Osteocyte (in vitro differentiated cells): ENCODE results near the gene ANKRD55. TPM values are rescaled to one million over a fixed set of nuclear protein-coding genes. Genes with fewer than 3 reads are reported as not detected.

ENCODE experiments used
- DNase-seq: peaks from one replicate; pipeline ENCODE4 v3.0.0; 2021; ENCODE audit warnings: mixed read lengths; ENCODE audit not compliant: unreplicated experiment; ENCODE audit errors: extremely low spot score
- H3K27ac Mint-ChIP-seq: one replicate; pipeline ENCODE4 v1.8.0; 2021; ENCODE audit warnings: mild to moderate bottlenecking, mixed read lengths; ENCODE audit not compliant: unreplicated experiment
- H3K27me3 Mint-ChIP-seq: one replicate; pipeline ENCODE4 v1.8.0; 2021; ENCODE audit warnings: mixed read lengths; ENCODE audit not compliant: unreplicated experiment
- H3K36me3 Mint-ChIP-seq: one replicate; pipeline ENCODE4 v1.8.0; 2021; ENCODE audit warnings: mixed read lengths; ENCODE audit not compliant: unreplicated experiment
- H3K4me1 Mint-ChIP-seq: one replicate; pipeline ENCODE4 v1.8.0; 2021; ENCODE audit warnings: mixed read lengths; ENCODE audit not compliant: unreplicated experiment
- H3K4me3 Mint-ChIP-seq: one replicate; pipeline ENCODE4 v1.8.0; 2021; ENCODE audit warnings: mild to moderate bottlenecking, moderate library complexity, mixed read lengths; ENCODE audit not compliant: unreplicated experiment
- H3K9me3 Mint-ChIP-seq: one replicate; pipeline ENCODE4 v1.8.0; 2021; ENCODE audit warnings: mixed read lengths; ENCODE audit not compliant: unreplicated experiment
- total RNA-seq: library from RNA; stranded (reverse); gene quantifications from 2 replicates; pipeline ENCODE4 v1.2.1, GENCODE V29; 2021
- TF ChIP-seq, protein P1 (sequence below): fragments of 200-600 bp; sonication (generic); IDR thresholded peaks from 2 replicates; pipeline ENCODE4 v1.5.0; 2021; ENCODE audit warnings: antibody characterized with exemption, mild to moderate bottlenecking, moderate library complexity

Gene ANKRD55
- total RNA-seq, 1 donor from 2014 or later: not detected

- Mint-ChIP-seq H3K4me3 (no peak overlapping the region), H3K27me3 (no peaks in the 10 kb centered on the region), H3K27ac (no peak overlapping the region), H3K4me1 (peaks cover 42% of the 10 kb centered on the region), H3K9me3 (no peaks in the 10 kb centered on the region), H3K36me3 (no peaks in the 10 kb centered on the region)
- TF ChIP-seq, protein P1, sequence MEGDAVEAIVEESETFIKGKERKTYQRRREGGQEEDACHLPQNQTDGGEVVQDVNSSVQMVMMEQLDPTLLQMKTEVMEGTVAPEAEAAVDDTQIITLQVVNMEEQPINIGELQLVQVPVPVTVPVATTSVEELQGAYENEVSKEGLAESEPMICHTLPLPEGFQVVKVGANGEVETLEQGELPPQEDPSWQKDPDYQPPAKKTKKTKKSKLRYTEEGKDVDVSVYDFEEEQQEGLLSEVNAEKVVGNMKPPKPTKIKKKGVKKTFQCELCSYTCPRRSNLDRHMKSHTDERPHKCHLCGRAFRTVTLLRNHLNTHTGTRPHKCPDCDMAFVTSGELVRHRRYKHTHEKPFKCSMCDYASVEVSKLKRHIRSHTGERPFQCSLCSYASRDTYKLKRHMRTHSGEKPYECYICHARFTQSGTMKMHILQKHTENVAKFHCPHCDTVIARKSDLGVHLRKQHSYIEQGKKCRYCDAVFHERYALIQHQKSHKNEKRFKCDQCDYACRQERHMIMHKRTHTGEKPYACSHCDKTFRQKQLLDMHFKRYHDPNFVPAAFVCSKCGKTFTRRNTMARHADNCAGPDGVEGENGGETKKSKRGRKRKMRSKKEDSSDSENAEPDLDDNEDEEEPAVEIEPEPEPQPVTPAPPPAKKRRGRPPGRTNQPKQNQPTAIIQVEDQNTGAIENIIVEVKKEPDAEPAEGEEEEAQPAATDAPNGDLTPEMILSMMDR: no peak
- DNase-seq: no peak
Observed at GRCh38 chr5:56147659-56148230, 85.4 kb downstream of the ANKRD55 start.

- Mint-ChIP-seq H3K4me1 (peaks cover 36% of the 10 kb centered on the region), H3K4me3 (no peak overlapping the region), H3K36me3 (no peaks in the 10 kb centered on the region), H3K27me3 (no peaks in the 10 kb centered on the region), H3K27ac (no peak overlapping the region), H3K9me3 (no peaks in the 10 kb centered on the region)
- no peak for DNase-seq
- TF ChIP-seq, protein P1: no peak
Observed at GRCh38 chr5:56147106-56147505, 86.0 kb downstream of the ANKRD55 start.

DNA sequence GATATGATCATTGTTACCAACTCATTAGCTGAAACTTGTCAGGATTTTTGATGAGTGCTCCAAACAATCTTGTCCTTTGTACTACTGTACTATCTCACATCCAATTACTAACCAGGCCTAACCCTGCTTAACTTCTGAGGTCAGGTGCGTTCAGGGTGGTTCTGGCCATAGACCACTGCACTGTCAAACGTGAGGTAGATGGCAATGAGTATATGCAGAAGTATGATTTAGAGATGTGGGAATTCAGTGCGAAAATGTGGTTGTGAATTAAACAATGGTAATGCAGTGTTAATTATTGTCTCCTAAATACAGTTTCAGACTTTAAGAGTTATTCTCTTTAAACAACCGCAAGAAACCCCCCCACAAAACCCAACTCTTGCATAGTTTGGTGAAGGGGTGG is 86.5 kb downstream of the ANKRD55 start:
- Mint-ChIP-seq H3K9me3 (no peaks in the 10 kb centered on the region), H3K27me3 (no peaks in the 10 kb centered on the region), H3K4me3 (no peak overlapping the region), H3K27ac (no peak overlapping the region), H3K4me1 (peaks cover 32% of the 10 kb centered on the region), H3K36me3 (no peaks in the 10 kb centered on the region)
- TF ChIP-seq, protein P1: no peak
- no peak for DNase-seq

DNA sequence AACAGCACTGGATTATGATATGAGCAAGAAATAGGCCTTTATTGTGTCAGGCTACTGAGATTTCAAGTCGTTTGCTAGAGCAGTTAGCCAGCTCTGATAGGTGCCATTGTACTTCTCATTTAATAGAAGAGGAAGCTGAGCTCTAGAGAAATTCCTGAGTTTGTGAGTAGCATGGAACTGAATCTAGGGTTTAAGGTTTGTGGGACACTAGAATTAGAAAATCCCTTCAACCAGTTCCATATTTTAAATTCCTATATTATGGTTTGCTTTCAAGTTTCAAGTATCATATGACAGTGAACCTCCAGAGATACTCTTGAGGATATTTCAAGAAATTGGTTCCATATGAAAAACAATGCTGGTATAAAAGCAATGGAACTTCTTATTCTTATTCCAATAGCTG is 87.6 kb downstream of the ANKRD55 start:
- TF ChIP-seq, protein P1: no peak
- no peaks in the 10 kb centered on the region for H3K27me3 Mint-ChIP-seq
- H3K36me3 Mint-ChIP-seq: no peaks in the 10 kb centered on the region
- no peak overlapping the region for H3K27ac Mint-ChIP-seq
- H3K4me1 Mint-ChIP-seq: peaks cover 32% of the 10 kb centered on the region
- H3K9me3 Mint-ChIP-seq: no peaks in the 10 kb centered on the region
- no peak overlapping the region for H3K4me3 Mint-ChIP-seq
- no peak for DNase-seq

DNA sequence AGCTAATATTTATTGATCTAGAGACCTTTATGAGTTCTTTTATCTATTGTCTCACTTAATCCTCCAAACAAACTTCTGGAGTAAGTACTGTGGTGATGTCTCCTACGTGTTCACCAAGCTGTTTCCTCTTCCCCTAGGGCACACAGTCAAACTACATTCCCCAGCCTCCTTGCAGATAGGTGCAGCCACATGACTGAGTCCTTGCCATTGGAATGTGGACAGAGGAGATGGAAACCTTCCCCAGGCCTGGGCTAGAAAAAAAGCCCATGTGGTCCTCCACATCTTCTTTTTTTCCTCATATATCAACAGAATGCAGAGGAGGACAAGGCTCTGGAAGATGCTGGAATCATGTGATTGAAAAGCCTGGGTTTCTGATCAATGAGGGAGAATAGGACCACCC is 88.0 kb downstream of the ANKRD55 start:
- no peaks in the 10 kb centered on the region for H3K36me3 Mint-ChIP-seq
- H3K9me3 Mint-ChIP-seq: no peaks in the 10 kb centered on the region
- H3K27ac Mint-ChIP-seq: no peak overlapping the region
- no peaks in the 10 kb centered on the region for H3K27me3 Mint-ChIP-seq
- no peak for DNase-seq
- H3K4me3 Mint-ChIP-seq: no peak overlapping the region
- H3K4me1 Mint-ChIP-seq: peaks cover 32% of the 10 kb centered on the region
- TF ChIP-seq, protein P1: no peak
